ENCODE measurements around the gene NMT1.

NMT1 gene

GRCh38 chr17:45146592-45146889 lies 85.4 kb downstream of the NMT1 start:
- Histone ChIP-seq H3K79me2 (ENCODE audit: low read length) (peaks cover 24% of the 10 kb centered on the region), H3K27me3 (replicated peaks; ENCODE audit: insufficient read depth, low read length) (no peaks in the 10 kb centered on the region), H3K9ac (ENCODE audit: low read length) (no peak overlapping the region; the same call in 1 of the 2 replicates), H3K36me3 (replicated peaks; ENCODE audit: insufficient read depth, low read length) (no peaks in the 10 kb centered on the region), H3K27ac (ENCODE audit: low read length) (no peak overlapping the region), H3K4me2 (ENCODE audit: low read depth, low read length) (peak overlapping the region; percentile 81; the same call in 1 of the 2 replicates), H4K20me1 (ENCODE audit: insufficient read depth, low read length) (no peaks in the 10 kb centered on the region; the same call in 1 of the 2 replicates), H3K9me2 (replicated peaks; ENCODE audit: insufficient read depth, low read length) (no peaks in the 10 kb centered on the region), H3K4me3 (ENCODE audit: low read length) (peak overlapping the region; percentile 82; the same call in 1 of the 2 replicates), H3F3A (ENCODE audit: insufficient read depth, low read length) (peaks cover 34% of the 10 kb centered on the region), H2AFZ (ENCODE audit: low read length) (no peak overlapping the region; the same call in 1 of the 2 replicates), H3K9me3 (replicated peaks; ENCODE audit: insufficient read depth, low read length) (no peaks in the 10 kb centered on the region), H3K4me1 (ENCODE audit: low read length) (peaks cover 10% of the 10 kb centered on the region)
- TF ChIP-seq EZH2phosphoT487 (IDR thresholded peaks at IDR 0.05; ENCODE audit: low read length) (no peak), EZH2 (optimal IDR thresholded peaks at IDR 0.05; ENCODE audit: low read depth, low read length) (no peak)
- DNase-seq: no peak

- H3K36me3 ChIP-seq (replicated peaks; ENCODE audit: insufficient read depth, low read length): no peaks in the 10 kb centered on the region
- peak overlapping the region; percentile 82 for H3K4me3 ChIP-seq (ENCODE audit: low read length)
- no peaks in the 10 kb centered on the region for H3K9me3 ChIP-seq (replicated peaks; ENCODE audit: insufficient read depth, low read length)
- H3K9ac ChIP-seq (ENCODE audit: low read length): peak overlapping the region; percentile 97
- TF ChIP-seq CTCF (IDR thresholded peaks at IDR 0.05; ENCODE audit: low read length) (no peak), EZH2 (optimal IDR thresholded peaks at IDR 0.05; ENCODE audit: low read depth, low read length) (no peak), EZH2phosphoT487 (IDR thresholded peaks at IDR 0.05; ENCODE audit: low read length) (no peak)
- H3K79me2 ChIP-seq (ENCODE audit: low read length): peaks cover 25% of the 10 kb centered on the region
- peaks cover 13% of the 10 kb centered on the region for H3K4me1 ChIP-seq (ENCODE audit: low read length)
- DNase-seq: no peak
- peak overlapping the region; percentile 81 for H3K4me2 ChIP-seq (ENCODE audit: low read depth, low read length)
- peak overlapping the region; percentile 91 for H3K27ac ChIP-seq (ENCODE audit: low read length)
- H3F3A ChIP-seq (ENCODE audit: insufficient read depth, low read length): peaks cover 37% of the 10 kb centered on the region
- H2AFZ ChIP-seq (ENCODE audit: low read length): peak overlapping the region; percentile 73
- no peaks in the 10 kb centered on the region for H3K9me2 ChIP-seq (replicated peaks; ENCODE audit: insufficient read depth, low read length)
- H4K20me1 ChIP-seq (ENCODE audit: insufficient read depth, low read length): no peaks in the 10 kb centered on the region; the same call in 1 of the 2 replicates
- no peaks in the 10 kb centered on the region for H3K27me3 ChIP-seq (replicated peaks; ENCODE audit: insufficient read depth, low read length)
These were observed 85.9 kb downstream of the NMT1 start for GRCh38 chr17:45146890-45147580.

- Histone ChIP-seq H3K4me1 (ENCODE audit: low read length) (peaks cover 13% of the 10 kb centered on the region), H3K79me2 (ENCODE audit: low read length) (peaks cover 25% of the 10 kb centered on the region), H3K4me2 (ENCODE audit: low read depth, low read length) (peak overlapping the region; percentile 81), H3F3A (ENCODE audit: insufficient read depth, low read length) (peaks cover 40% of the 10 kb centered on the region), H4K20me1 (ENCODE audit: insufficient read depth, low read length) (no peaks in the 10 kb centered on the region; the same call in 1 of the 2 replicates), H3K9ac (ENCODE audit: low read length) (peak overlapping the region; percentile 97), H3K9me3 (replicated peaks; ENCODE audit: insufficient read depth, low read length) (no peaks in the 10 kb centered on the region), H2AFZ (ENCODE audit: low read length) (peak overlapping the region; percentile 71), H3K36me3 (replicated peaks; ENCODE audit: insufficient read depth, low read length) (no peaks in the 10 kb centered on the region), H3K27ac (ENCODE audit: low read length) (peak overlapping the region; percentile 91), H3K4me3 (ENCODE audit: low read length) (peak overlapping the region; percentile 82), H3K27me3 (replicated peaks; ENCODE audit: insufficient read depth, low read length) (no peaks in the 10 kb centered on the region), H3K9me2 (replicated peaks; ENCODE audit: insufficient read depth, low read length) (no peaks in the 10 kb centered on the region)
- no peak for TF ChIP-seq CTCF (IDR thresholded peaks at IDR 0.05; ENCODE audit: low read length)
- DNase-seq: peak; percentile 93
These were observed 86.6 kb downstream of the NMT1 start for GRCh38 chr17:45147581-45148182.

Measured in MM.1S (cell line).